Esophagus squamous epithelium (tissue), 5 donors: Measurements from ENCODE around the gene ABCC1. TPM values are rescaled to one million over a fixed set of nuclear protein-coding genes. Genes with fewer than 3 reads are reported as not detected.

ENCODE experiments used
- DNase-seq: peaks from one replicate; lab custom pipeline; 2025; lab: John Stamatoyannopoulos, UW
- H3K27ac ChIP-seq, 4 donors: fragments of 200-600 bp; sonication (generic); one replicate each; pipeline ENCODE4 v1.5.1; 2016 to 2019; ENCODE audit warnings: mild to moderate bottlenecking in 1 of 4
- H3K27me3 ChIP-seq, 4 donors: fragments of 200-600 bp; sonication (generic); 1 replicate in 3 of 4; 2 replicates in 1 of 4; pipeline versions ENCODE4 v1.5.1 to v1.6.0; 2017 to 2021; ENCODE audit warnings: antibody characterized with exemption in 1 of 4
- H3K36me3 ChIP-seq, 3 donors: fragments of 200-600 bp; sonication (generic); one replicate each; pipeline ENCODE4 v1.5.1; 2016 to 2019
- H3K4me1 ChIP-seq, 3 donors: fragments of 200-600 bp; sonication (generic); one replicate each; pipeline ENCODE4 v1.5.1; 2017 to 2019
- H3K4me3 ChIP-seq, 4 donors: fragments of 200-600 bp; sonication (generic); 1 replicate in 3 of 4; 2 replicates in 1 of 4; pipeline ENCODE4 v1.5.1; 2016 to 2019; ENCODE audit warnings: mild to moderate bottlenecking in 2 of 4, moderate library complexity in 1 of 4
- H3K9me3 ChIP-seq, 3 donors: fragments of 200-600 bp; sonication (generic); one replicate each; pipeline ENCODE4 v1.5.1; 2016 to 2019
- CTCF ChIP-seq, 6 experiments: fragments of 450-650 bp in 4 of 6; fragments of 200-600 bp in 2 of 6; sonication (generic) in 2 of 6; IDR thresholded peaks; one replicate each; pipeline ENCODE4 v1.5.1; 2016 to 2019; ENCODE audit warnings: antibody characterized with exemption in 6 of 6, mild to moderate bottlenecking in 4 of 6, moderate library complexity in 4 of 6
- POLR2A ChIP-seq, 4 donors: fragments of 450-650 bp; IDR thresholded peaks; one replicate each; pipeline ENCODE4 v1.6.1; 2017; ENCODE audit warnings: antibody characterized with exemption in 4 of 4, mild to moderate bottlenecking in 4 of 4, moderate library complexity in 3 of 4
- WGBS, 2 donors: methylation state at CpG; one replicate each; pipeline ENCODE4 v1.1.5; 2018; 5-methylcytosine and 5-hydroxymethylcytosine counted together
- intact Hi-C: fragments of 100-400 bp; cut with DNase I; formaldehyde crosslinking; loops from one replicate; pipeline ENCODE4 v1.15.0; 2022
- total RNA-seq, 4 donors: library from RNA; depleted of rRNA; stranded (reverse); fragments of >200 nt; gene quantifications; one replicate each; pipeline ENCODE4 v1.1.0, GENCODE V29; 2016
- donor health status: DM: yes; HTN: yes; CAD: no.

ABCC1 gene
- total RNA-seq, 4 donors from 2014 or later = 22.9 to 56.7 (median 46.9) TPM

- Histone ChIP-seq H3K4me1 (no peaks in the 10 kb centered on the region), H3K36me3 (peaks cover 31 to 100% (median 31%) of the 10 kb centered on the region in 3 donors), H3K27me3 (no peaks in the 10 kb centered on the region), H3K9me3 (no peaks in the 10 kb centered on the region), H3K4me3 (no peak overlapping the region), H3K27ac (no peak overlapping the region)
- TF ChIP-seq POLR2A (IDR thresholded peaks at IDR 0.05) (no peak), CTCF (IDR thresholded peaks at IDR 0.05) (no peak)
- DNase-seq = no peak
- intact Hi-C loops = no loop called here
- 87 to 95% methylated on average over 9 of the region's 9 CpGs for WGBS, 2 donors
Measured at GRCh38 chr16:16110111-16110490, 160.7 kb downstream of the ABCC1 start.

- TF ChIP-seq CTCF (IDR thresholded peaks at IDR 0.05) (no peak), POLR2A (IDR thresholded peaks at IDR 0.05) (no peak)
- peaks cover 29 to 100% (median 31%) of the 10 kb centered on the region in 3 donors for H3K36me3 ChIP-seq
Measured at GRCh38 chr16:16111639-16112038, 162.2 kb downstream of the ABCC1 start.

GRCh38 chr16:16112450-16113053 is 163.1 kb downstream of the ABCC1 start:
- Histone ChIP-seq H3K27ac (no peak overlapping the region), H3K36me3 (peaks cover 32 to 100% (median 38%) of the 10 kb centered on the region in 3 donors)
- 74 to 81% methylated on average over 6 to 8 of the region's 8 CpGs for WGBS, 2 donors

More at GRCh38 chr16:16111639-16112038, 162.2 kb downstream of the ABCC1 start:
- Histone ChIP-seq H3K4me1 (no peaks in the 10 kb centered on the region), H3K27ac (no peak overlapping the region), H3K4me3 (no peak overlapping the region), H3K9me3 (no peaks in the 10 kb centered on the region), H3K27me3 (no peaks in the 10 kb centered on the region)
- intact Hi-C loops = no loop called here
- WGBS, 2 donors = 91 to 100% methylated on average over 3 of the region's 4 CpGs
- no peak for DNase-seq

GRCh38 chr16:16113076-16113475 is 163.7 kb downstream of the ABCC1 start:
- Histone ChIP-seq H3K27me3 (no peaks in the 10 kb centered on the region), H3K9me3 (peaks cover 0 to 9% (median 0%) of the 10 kb centered on the region in 3 donors), H3K4me1 (no peaks in the 10 kb centered on the region), H3K36me3 (peaks cover 38 to 100% (median 43%) of the 10 kb centered on the region in 3 donors), H3K27ac (no peak overlapping the region), H3K4me3 (no peak overlapping the region)
- WGBS, 2 donors = 78 to 84% methylated on average over 7 of the region's 8 CpGs
- intact Hi-C loops = no loop called here
- TF ChIP-seq CTCF (IDR thresholded peaks at IDR 0.05) (no peak), POLR2A (IDR thresholded peaks at IDR 0.05) (no peak)
- no peak for DNase-seq

More at GRCh38 chr16:16112450-16113053, 163.1 kb downstream of the ABCC1 start:
- Histone ChIP-seq H3K9me3 (peaks cover 0 to 4% (median 0%) of the 10 kb centered on the region in 3 donors), H3K4me3 (no peak overlapping the region), H3K4me1 (no peaks in the 10 kb centered on the region), H3K27me3 (no peaks in the 10 kb centered on the region)
- intact Hi-C loops = no loop called here
- DNase-seq = no peak
- no peak for TF ChIP-seq CTCF (IDR thresholded peaks at IDR 0.05)
- TF ChIP-seq POLR2A (IDR thresholded peaks at IDR 0.05) = no peak

- no peak for DNase-seq
- Histone ChIP-seq H3K27me3 (no peaks in the 10 kb centered on the region), H3K4me1 (peaks cover 0 to 12% (median 0%) of the 10 kb centered on the region in 3 donors), H3K27ac (no peak overlapping the region), H3K4me3 (no peak overlapping the region), H3K9me3 (peaks cover 0 to 14% (median 0%) of the 10 kb centered on the region in 3 donors), H3K36me3 (peaks cover 34 to 100% (median 35%) of the 10 kb centered on the region in 3 donors)
- no peak for TF ChIP-seq CTCF (IDR thresholded peaks at IDR 0.05)
- no peak for TF ChIP-seq POLR2A (IDR thresholded peaks at IDR 0.05)
- 94 to 97% methylated on average over 4 to 6 of the region's 7 CpGs for WGBS, 2 donors
- intact Hi-C loops = no loop called here
Measured at GRCh38 chr16:16116841-16117240, 167.4 kb downstream of the ABCC1 start.
